DMS114 treated with DMSO at 0.1 percent for 48 hours (cell line): ENCODE measurements around the gene ELOVL1.

ENCODE experiments used
- DNase-seq: peaks from one replicate; lab custom pipeline; 2025; ENCODE audit not compliant: unreplicated experiment; lab: John Stamatoyannopoulos, UW

Gene ELOVL1

GRCh38 chr1:43358121-43358745 lies 9.6 kb downstream of the ELOVL1 start:
- DNase-seq, result no peak

GRCh38 chr1:43357251-43357650 lies 10.6 kb downstream of the ELOVL1 start:
- DNase-seq, result no peak

GRCh38 chr1:43354936-43355335 lies 12.9 kb downstream of the ELOVL1 start:
- DNase-seq, result no peak

GRCh38 chr1:43354471-43354870 lies 13.3 kb downstream of the ELOVL1 start:
- DNase-seq, result no peak

GRCh38 chr1:43352881-43353280 lies 14.9 kb downstream of the ELOVL1 start:
- DNase-seq, result no peak

- no peak for DNase-seq
Observed at GRCh38 chr1:43352351-43352705, 15.5 kb downstream of the ELOVL1 start.

- DNase-seq, result no peak
Observed at GRCh38 chr1:43351421-43352350, 16.1 kb downstream of the ELOVL1 start.

- DNase-seq, result no peak
Observed at GRCh38 chr1:43350976-43351375, 16.8 kb downstream of the ELOVL1 start.

- no peak for DNase-seq
Observed at GRCh38 chr1:43349594-43350306, 18.1 kb downstream of the ELOVL1 start.

GRCh38 chr1:43348809-43349593 lies 18.8 kb downstream of the ELOVL1 start:
- DNase-seq, result peak; percentile 75

- DNase-seq, result no peak
Observed at GRCh38 chr1:43348343-43348808, 19.4 kb downstream of the ELOVL1 start.

GRCh38 chr1:43346636-43347035 lies 21.2 kb downstream of the ELOVL1 start:
- DNase-seq, result no peak

- no peak for DNase-seq
Observed at GRCh38 chr1:43345120-43345519, 22.7 kb downstream of the ELOVL1 start.

- no peak for DNase-seq
Observed at GRCh38 chr1:43344267-43344850, 23.5 kb downstream of the ELOVL1 start.

GRCh38 chr1:43340559-43340958 lies 27.3 kb downstream of the ELOVL1 start:
- no peak for DNase-seq

- DNase-seq, result no peak
Observed at GRCh38 chr1:43339584-43340232, 28.1 kb downstream of the ELOVL1 start.

GRCh38 chr1:43338001-43338400 lies 29.8 kb downstream of the ELOVL1 start:
- no peak for DNase-seq

GRCh38 chr1:43337588-43337987 lies 30.2 kb downstream of the ELOVL1 start, which contains the start of gene MPL:
Gene MPL (plus strand): TSS chr1:43337818. CDS start chr1:43337849, 31 bp downstream.
- DNase-seq, result no peak

- DNase-seq, result no peak
Observed at GRCh38 chr1:43334453-43335205, 33.2 kb downstream of the ELOVL1 start.
